ENCODE results near the gene EP400. TPM values are rescaled to one million over a fixed set of nuclear protein-coding genes. Genes with fewer than 3 reads are reported as not detected.

EP400 gene
- total and polyA plus RNA-seq, 12 donors, result 6.6 to 20.5 (median 18.9) TPM

DNA sequence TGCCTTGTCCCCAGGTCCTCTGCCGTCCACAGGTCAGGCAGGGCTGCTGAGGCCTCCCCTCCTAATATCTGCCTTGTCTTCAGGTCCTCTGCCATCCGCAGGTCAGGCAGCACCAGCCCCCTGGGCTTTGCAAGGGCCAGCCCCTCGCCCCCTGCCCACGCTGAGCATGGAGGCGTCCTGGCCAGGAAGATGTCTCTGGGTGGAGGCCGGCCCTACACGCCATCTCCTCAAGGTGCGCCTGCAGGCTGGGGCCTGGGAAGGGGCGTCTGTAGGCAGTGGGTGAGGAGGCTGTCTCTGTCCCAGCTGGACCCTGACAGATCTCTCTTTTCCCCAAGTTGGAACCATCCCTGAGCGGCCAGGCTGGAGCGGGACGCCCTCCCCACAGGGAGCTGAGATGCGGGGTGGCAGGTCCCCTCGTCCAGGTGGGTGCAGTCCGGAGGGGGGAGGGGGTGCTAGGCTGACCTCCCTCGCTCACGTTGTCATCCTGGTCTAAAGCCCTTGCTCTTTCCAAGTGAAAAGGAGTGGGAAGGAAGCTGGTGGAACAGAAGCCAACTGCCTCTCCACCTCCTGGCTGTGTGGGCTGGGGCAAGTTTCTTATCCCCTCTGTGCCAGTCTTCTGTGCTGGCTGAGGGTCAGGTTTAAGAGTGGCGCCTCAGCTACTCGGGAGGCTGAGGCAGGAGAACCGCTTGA is 34.6 kb upstream of the EP400 start:
- DNase-seq (no peak), ATAC-seq (no peak)
- no peaks in the 10 kb centered on the region for H3K9me3 ChIP-seq
- peaks cover 11 to 23% (median 18%) of the 10 kb centered on the region in 9 donors for H3K4me1 ChIP-seq
- H3K4me3 ChIP-seq, result no peak overlapping the region
- no peak overlapping the region for H3K27ac ChIP-seq
- intact Hi-C loops (cut with DNase I), result no loop called here
- TF ChIP-seq, protein P1, sequence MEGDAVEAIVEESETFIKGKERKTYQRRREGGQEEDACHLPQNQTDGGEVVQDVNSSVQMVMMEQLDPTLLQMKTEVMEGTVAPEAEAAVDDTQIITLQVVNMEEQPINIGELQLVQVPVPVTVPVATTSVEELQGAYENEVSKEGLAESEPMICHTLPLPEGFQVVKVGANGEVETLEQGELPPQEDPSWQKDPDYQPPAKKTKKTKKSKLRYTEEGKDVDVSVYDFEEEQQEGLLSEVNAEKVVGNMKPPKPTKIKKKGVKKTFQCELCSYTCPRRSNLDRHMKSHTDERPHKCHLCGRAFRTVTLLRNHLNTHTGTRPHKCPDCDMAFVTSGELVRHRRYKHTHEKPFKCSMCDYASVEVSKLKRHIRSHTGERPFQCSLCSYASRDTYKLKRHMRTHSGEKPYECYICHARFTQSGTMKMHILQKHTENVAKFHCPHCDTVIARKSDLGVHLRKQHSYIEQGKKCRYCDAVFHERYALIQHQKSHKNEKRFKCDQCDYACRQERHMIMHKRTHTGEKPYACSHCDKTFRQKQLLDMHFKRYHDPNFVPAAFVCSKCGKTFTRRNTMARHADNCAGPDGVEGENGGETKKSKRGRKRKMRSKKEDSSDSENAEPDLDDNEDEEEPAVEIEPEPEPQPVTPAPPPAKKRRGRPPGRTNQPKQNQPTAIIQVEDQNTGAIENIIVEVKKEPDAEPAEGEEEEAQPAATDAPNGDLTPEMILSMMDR (IDR thresholded peaks at IDR 0.05), result no peak
- H3K36me3 ChIP-seq, result peaks cover 10 to 93% (median 51%) of the 10 kb centered on the region in 9 donors
- no peaks in the 10 kb centered on the region for H3K27me3 ChIP-seq
- WGBS, 2 donors, result 93 to 98% methylated on average over 20 of the region's 20 CpGs

DNA sequence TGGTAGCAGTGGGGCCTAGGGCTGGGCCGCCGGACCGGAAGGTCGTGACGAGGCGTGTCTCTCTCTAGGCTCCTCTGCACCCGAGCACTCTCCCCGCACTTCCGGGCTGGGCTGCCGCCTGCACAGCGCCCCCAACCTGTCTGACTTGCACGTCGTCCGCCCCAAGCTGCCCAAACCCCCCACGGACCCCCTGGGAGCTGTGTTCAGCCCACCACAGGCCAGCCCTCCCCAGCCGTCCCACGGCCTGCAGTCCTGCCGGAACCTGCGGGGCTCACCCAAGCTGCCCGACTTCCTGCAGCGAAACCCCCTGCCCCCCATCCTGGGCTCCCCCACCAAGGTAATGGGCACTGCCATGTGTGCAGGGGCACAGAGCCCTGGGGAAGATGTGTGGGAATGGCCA is 33.9 kb upstream of the EP400 start:
- Histone ChIP-seq H3K4me1 (peaks cover 11 to 29% (median 17%) of the 10 kb centered on the region in 9 donors), H3K27me3 (no peaks in the 10 kb centered on the region), H3K27ac (no peak overlapping the region), H3K9me3 (no peaks in the 10 kb centered on the region), H3K36me3 (peaks cover 10 to 93% (median 51%) of the 10 kb centered on the region in 9 donors), H3K4me3 (no peak overlapping the region)
- intact Hi-C loops (cut with DNase I), result no loop called here
- TF ChIP-seq, protein P1 (IDR thresholded peaks at IDR 0.05), result no peak
- DNase-seq (no peak), ATAC-seq (no peak)
- WGBS, 2 donors, result 94 to 96% methylated on average over 21 of the region's 21 CpGs

DNA sequence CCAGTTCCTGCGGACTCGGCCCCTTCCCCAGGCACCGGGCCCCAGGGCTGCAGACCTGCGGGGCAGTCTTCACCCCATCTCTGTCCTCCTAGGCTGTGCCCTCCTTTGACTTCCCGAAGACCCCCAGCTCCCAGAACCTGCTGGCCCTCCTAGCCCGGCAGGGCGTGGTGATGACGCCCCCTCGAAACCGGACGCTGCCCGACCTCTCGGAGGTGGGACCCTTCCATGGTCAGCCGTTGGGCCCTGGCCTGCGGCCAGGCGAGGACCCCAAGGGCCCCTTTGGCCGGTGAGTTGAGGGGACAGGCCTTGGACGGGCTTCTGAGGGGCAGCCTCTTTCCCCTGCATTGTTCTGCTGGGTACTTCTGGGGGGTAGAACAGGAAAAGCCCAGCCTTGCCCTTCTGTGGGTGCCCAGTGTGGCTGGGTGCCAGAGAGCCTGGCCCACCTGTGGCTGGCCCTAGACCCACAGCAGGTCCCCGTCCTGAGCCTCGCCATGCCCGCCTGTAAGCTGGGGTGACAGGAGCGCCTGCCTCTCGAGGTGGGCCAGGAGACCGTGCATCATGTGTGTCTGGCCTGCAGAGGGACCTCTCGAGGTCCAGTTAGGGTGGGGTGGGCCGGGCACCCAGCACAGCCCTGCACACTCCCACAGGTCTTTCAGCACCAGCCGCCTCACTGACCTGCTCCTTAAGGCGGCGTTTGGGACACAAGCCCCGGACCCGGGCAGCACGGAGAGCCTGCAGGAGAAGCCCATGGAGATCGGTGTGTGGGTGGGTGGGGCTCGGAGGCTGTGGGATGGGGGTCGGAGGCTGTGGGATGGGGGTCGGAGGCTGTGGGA is 33.2 kb upstream of the EP400 start:
- no peaks in the 10 kb centered on the region for H3K27me3 ChIP-seq
- TF ChIP-seq, protein P1 (IDR thresholded peaks at IDR 0.05), result no peak
- 89 to 90% methylated on average over 36 of the region's 36 CpGs for WGBS, 2 donors
- no peak overlapping the region for H3K27ac ChIP-seq
- intact Hi-C loops (cut with DNase I), result no loop called here
- DNase-seq (no peak), ATAC-seq (no peak)
- peaks cover 10 to 93% (median 50%) of the 10 kb centered on the region in 9 donors for H3K36me3 ChIP-seq
- H3K9me3 ChIP-seq, result no peaks in the 10 kb centered on the region
- peaks cover 11 to 30% (median 19%) of the 10 kb centered on the region in 9 donors for H3K4me1 ChIP-seq
- H3K4me3 ChIP-seq, result no peak overlapping the region

DNA sequence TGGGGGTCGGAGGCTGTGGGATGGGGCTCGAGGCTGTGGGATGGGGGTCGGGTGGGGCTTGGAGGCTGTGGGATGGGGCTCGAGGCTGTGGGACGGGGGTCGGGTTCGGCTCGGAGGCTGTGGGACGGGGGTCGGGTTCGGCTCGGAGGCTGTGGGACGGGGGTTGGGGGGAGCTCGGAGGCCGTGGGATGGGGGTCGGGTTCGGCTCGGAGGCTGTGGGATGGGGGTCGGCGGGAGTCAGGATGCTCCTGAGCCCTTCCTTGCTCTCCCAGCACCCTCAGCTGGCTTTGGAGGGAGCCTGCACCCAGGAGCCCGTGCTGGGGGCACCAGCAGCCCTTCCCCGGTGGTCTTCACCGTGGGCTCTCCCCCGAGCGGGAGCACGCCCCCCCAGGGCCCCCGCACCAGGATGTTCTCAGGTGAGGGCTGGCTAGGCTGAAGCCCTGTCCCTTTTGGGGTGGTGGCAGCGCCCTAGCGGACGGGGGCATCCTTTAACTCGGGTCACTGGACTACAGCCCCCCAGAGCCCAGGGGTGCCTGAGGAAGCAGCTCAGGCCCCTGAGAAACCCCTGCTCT is 32.5 kb upstream of the EP400 start:
- no peak for DNase-seq

More for the DNA sequence above, 32.5 kb upstream of the EP400 start:
- H3K4me3 ChIP-seq, result no peak overlapping the region
- ATAC-seq, result no peak
- no peaks in the 10 kb centered on the region for H3K9me3 ChIP-seq
- H3K27me3 ChIP-seq, result no peaks in the 10 kb centered on the region
- H3K4me1 ChIP-seq, result peaks cover 10 to 30% (median 16%) of the 10 kb centered on the region in 9 donors
- intact Hi-C loops (cut with DNase I), result no loop called here
- no peak overlapping the region for H3K27ac ChIP-seq
- WGBS, 2 donors, result 83 to 85% methylated on average over 27 to 31 of the region's 31 CpGs
- H3K36me3 ChIP-seq, result peaks cover 10 to 93% (median 48%) of the 10 kb centered on the region in 9 donors
- TF ChIP-seq, protein P1 (IDR thresholded peaks at IDR 0.05), result no peak

Data from heart right ventricle (tissue), 16 donors.